DND-41 (cell line): ENCODE data around the gene FBP1.

Experiments used
- ATAC-seq: fragments of 200-7000 bp; cut with Tn5 transposase; 3 replicates; pipeline ENCODE4 v1.9.1; 2021; ENCODE audit warnings: low read depth; ENCODE audit not compliant: insufficient read depth
- DNase-seq: peaks from one replicate; pipeline ENCODE4 v3.0.0-alpha.2; 2020
- H2AFZ ChIP-seq: 2 replicates; pipeline ENCODE4 v1.6.0; 2012; ENCODE audit warnings: low read depth, low read length
- H3K27ac ChIP-seq: 2 replicates; pipeline ENCODE4 v1.5.1; 2012; ENCODE audit warnings: low read length, inconsistent platforms
- H3K27me3 ChIP-seq: fragments of 200-600 bp; sonication (generic); 2 replicates; pipeline ENCODE4 v1.6.0; 2012; ENCODE audit warnings: low read length, mild to moderate bottlenecking, inconsistent platforms; ENCODE audit not compliant: insufficient read depth, poor library complexity
- H3K36me3 ChIP-seq: 2 replicates; pipeline ENCODE4 v1.5.1; 2012; ENCODE audit warnings: low read length, inconsistent platforms; ENCODE audit not compliant: insufficient read depth
- H3K4me1 ChIP-seq: 2 replicates; pipeline ENCODE4 v1.5.1; 2012; ENCODE audit warnings: mild to moderate bottlenecking, low read length; ENCODE audit not compliant: insufficient read depth
- H3K4me2 ChIP-seq: 2 replicates; pipeline ENCODE4 v1.6.0; 2012; ENCODE audit warnings: mild to moderate bottlenecking, moderate library complexity, low read length, inconsistent platforms; ENCODE audit not compliant: insufficient read depth
- H3K4me3 ChIP-seq, 2 experiments: fragments of 200-600 bp in 1 of 2; shearing (Covaris generic) in 1 of 2; 2 replicates each; pipeline ENCODE4 v1.5.1; 2012 to 2016; ENCODE audit warnings: inconsistent platforms in 2 of 2, low read length in 2 of 2, mild to moderate bottlenecking in 2 of 2, low read depth in 1 of 2, moderate library complexity in 1 of 2
- H3K79me2 ChIP-seq: 2 replicates; pipeline ENCODE4 v1.6.0; 2012; ENCODE audit warnings: low read length, inconsistent platforms; ENCODE audit not compliant: insufficient read depth
- H3K9ac ChIP-seq: 2 replicates; pipeline ENCODE4 v1.6.0; 2012; ENCODE audit warnings: low read depth, mild to moderate bottlenecking, inconsistent platforms, low read length, moderate library complexity
- H3K9me3 ChIP-seq: 2 replicates; pipeline ENCODE4 v1.5.1; 2012; ENCODE audit warnings: low read length, moderate library complexity, mild to moderate bottlenecking, inconsistent platforms; ENCODE audit not compliant: insufficient read depth, severe bottlenecking
- H4K20me1 ChIP-seq: 2 replicates; pipeline ENCODE4 v1.6.0; 2012; ENCODE audit warnings: low read length; ENCODE audit not compliant: insufficient read depth
- CTCF ChIP-seq: IDR thresholded peaks from 2 replicates; pipeline ENCODE4 v1.5.1; 2012; ENCODE audit warnings: borderline replicate concordance, low read length, moderate library complexity, mild to moderate bottlenecking; ENCODE audit not compliant: poor library complexity, severe bottlenecking; ENCODE audit errors: extremely low read depth
- EZH2 ChIP-seq: IDR thresholded peaks from 3 replicates; pipeline ENCODE4 v1.6.1; 2012; ENCODE audit warnings: borderline replicate concordance, low read depth, mild to moderate bottlenecking, moderate library complexity, low read length, inconsistent platforms; ENCODE audit not compliant: severe bottlenecking

Gene FBP1

GRCh38 chr9:94630833-94631232 lies 8.5 kb downstream of the FBP1 start:
- H4K20me1 ChIP-seq, result no peaks in the 10 kb centered on the region
- H3K9me3 ChIP-seq, result no peaks in the 10 kb centered on the region
- H3K4me1 ChIP-seq, result no peaks in the 10 kb centered on the region
- peaks cover 3% of the 10 kb centered on the region for H3K27me3 ChIP-seq
- no peak overlapping the region for H3K4me3 ChIP-seq
- no peak overlapping the region for H3K9ac ChIP-seq
- TF ChIP-seq CTCF, result no peak
- H3K36me3 ChIP-seq, result no peaks in the 10 kb centered on the region
- H3K79me2 ChIP-seq, result no peaks in the 10 kb centered on the region
- H2AFZ ChIP-seq, result no peak overlapping the region
- DNase-seq, result no peak
- ATAC-seq, result no peak
- no peak overlapping the region for H3K4me2 ChIP-seq
- H3K27ac ChIP-seq, result no peak overlapping the region

GRCh38 chr9:94630281-94630680 lies 9.0 kb downstream of the FBP1 start:
- Histone ChIP-seq H3K79me2 (no peaks in the 10 kb centered on the region), H3K9ac (no peak overlapping the region), H2AFZ (no peak overlapping the region), H3K9me3 (no peaks in the 10 kb centered on the region), H3K4me3 (no peak overlapping the region), H3K27ac (no peak overlapping the region), H3K36me3 (no peaks in the 10 kb centered on the region), H3K4me1 (no peaks in the 10 kb centered on the region), H3K4me2 (no peak overlapping the region), H3K27me3 (peaks cover 3% of the 10 kb centered on the region), H4K20me1 (no peaks in the 10 kb centered on the region)
- DNase-seq, result no peak
- no peak for ATAC-seq
- no peak for TF ChIP-seq EZH2
- no peak for TF ChIP-seq CTCF

GRCh38 chr9:94627287-94627686 lies 12.0 kb downstream of the FBP1 start:
- no peaks in the 10 kb centered on the region for H4K20me1 ChIP-seq
- ATAC-seq (no peak), DNase-seq (no peak)
- no peak for TF ChIP-seq EZH2
- TF ChIP-seq CTCF, result no peak
- peaks cover 3% of the 10 kb centered on the region for H3K27me3 ChIP-seq
- no peak overlapping the region for H3K4me2 ChIP-seq
- H3K4me3 ChIP-seq, result no peak overlapping the region
- H3K4me1 ChIP-seq, result no peaks in the 10 kb centered on the region
- H2AFZ ChIP-seq, result no peak overlapping the region
- H3K27ac ChIP-seq, result no peak overlapping the region
- no peak overlapping the region for H3K9ac ChIP-seq
- H3K79me2 ChIP-seq, result no peaks in the 10 kb centered on the region
- no peaks in the 10 kb centered on the region for H3K9me3 ChIP-seq
- no peaks in the 10 kb centered on the region for H3K36me3 ChIP-seq

GRCh38 chr9:94625835-94626234 lies 13.5 kb downstream of the FBP1 start:
- no peaks in the 10 kb centered on the region for H3K9me3 ChIP-seq
- H3K4me3 ChIP-seq, result no peak overlapping the region
- H3K4me2 ChIP-seq, result no peak overlapping the region
- H3K36me3 ChIP-seq, result no peaks in the 10 kb centered on the region
- TF ChIP-seq CTCF, result no peak
- no peak for TF ChIP-seq EZH2
- peak; percentile 29 for DNase-seq
- H2AFZ ChIP-seq, result no peak overlapping the region
- H3K27me3 ChIP-seq, result no peaks in the 10 kb centered on the region
- no peaks in the 10 kb centered on the region for H3K4me1 ChIP-seq
- no peaks in the 10 kb centered on the region for H4K20me1 ChIP-seq
- H3K79me2 ChIP-seq, result no peaks in the 10 kb centered on the region
- no peak overlapping the region for H3K9ac ChIP-seq
- ATAC-seq, result peak; percentile 67
- no peak overlapping the region for H3K27ac ChIP-seq
